Kidney (tissue), 14 donors: ENCODE data around the gene PRRC2C. TPM values are rescaled to one million over a fixed set of nuclear protein-coding genes. Genes with fewer than 3 reads are reported as not detected.

Source experiments
- DNase-seq, 5 donors: peaks; one replicate each; pipeline ENCODE4 v3.0.0-alpha.2; 2013 to 2020
- FAIRE-seq: peaks from 2 replicates; lab custom pipeline; 2012; peaks lifted over from hg19 to GRCh38; lab: Jason Lieb, UNC
- H3K27ac ChIP-seq, 2 donors: one replicate each; pipeline ENCODE4 v1.7.0; 2013; ENCODE audit warnings: low read depth in 2 of 2, low read length in 2 of 2, inconsistent platforms in 1 of 2
- H3K27me3 ChIP-seq: one replicate; pipeline ENCODE4 v1.7.1; 2013; ENCODE audit warnings: low read length, inconsistent platforms; ENCODE audit not compliant: control insufficient read depth, insufficient read depth
- H3K36me3 ChIP-seq, 3 donors: one replicate each; pipeline versions ENCODE4 v1.7.0 to v1.7.1; 2013; ENCODE audit warnings: low read length in 3 of 3, control low read depth in 1 of 3, inconsistent platforms in 1 of 3; ENCODE audit not compliant: insufficient read depth in 3 of 3, control insufficient read depth in 2 of 3
- H3K4me1 ChIP-seq, 3 donors: one replicate each; pipeline versions ENCODE4 v1.7.0 to v1.7.1; 2013; ENCODE audit warnings: low read length in 3 of 3, inconsistent platforms in 1 of 3, low read depth in 1 of 3; ENCODE audit not compliant: control insufficient read depth in 2 of 3, insufficient read depth in 2 of 3
- H3K4me3 ChIP-seq, 3 donors: one replicate each; pipeline versions ENCODE4 v1.7.0 to v1.8.1; 2013; ENCODE audit warnings: low read length in 3 of 3, control low read depth in 1 of 3, inconsistent platforms in 1 of 3
- H3K9ac ChIP-seq, 3 donors: one replicate each; pipeline versions ENCODE4 v1.7.0 to v1.7.1; 2013; ENCODE audit warnings: low read length in 3 of 3, control low read depth in 1 of 3, inconsistent platforms in 1 of 3
- H3K9me3 ChIP-seq, 3 donors: one replicate each; pipeline versions ENCODE4 v1.7.0 to v1.7.1; 2013; ENCODE audit warnings: low read length in 3 of 3, control low read depth in 1 of 3, inconsistent platforms in 1 of 3; ENCODE audit not compliant: control insufficient read depth in 2 of 3, insufficient read depth in 1 of 3
- CTCF ChIP-seq: IDR thresholded peaks from 3 replicates; pipeline ENCODE4 v1.5.1; 2012; ENCODE audit warnings: mild to moderate bottlenecking, moderate library complexity, borderline replicate concordance; ENCODE audit not compliant: insufficient read depth; ENCODE audit errors: extremely low read depth
- intact Hi-C: fragments of 100-400 bp; cut with DNase I; formaldehyde crosslinking; loops from one replicate; pipeline ENCODE4 v1.11.1; 2022
- polyA plus RNA-seq: library from polyadenylated mRNA; stranded (reverse); fragments of 350-450 nt; fragmentation: Illumina TruSeq; extraction: RNeasy Lipid Tissue Mini Kit (QIAGEN cat#74804); gene quantifications from one replicate; pipeline ENCODE4 v1.2.3, GENCODE V29; 2014; ENCODE audit warnings: low read depth, low replicate concordance; ENCODE audit not compliant: insufficient read depth
- total RNA-seq: library from RNA; stranded (reverse); fragmentation: NEBNext Ultra II Directional; extraction: Animal tissue kit (Norgen Biotek cat#: 25700); gene quantifications from one replicate; pipeline ENCODE4 v1.2.1, GENCODE V29; 2021
- donor health status: control.
- donor health status: control.
- donor health status: control.
- donor health status: control.
- donor health status: control.
- donor health status: DM: yes; HTN: yes; CAD: no.
- donor health status: Normal renal cell carcinoma (clear cell type).

PRRC2C gene
- total and polyA plus RNA-seq, 2 donors from 2014 or later = 28.1 to 152 TPM

- DNase-seq (no peak), FAIRE-seq (no peak)
- Histone ChIP-seq H3K9me3 (no peaks in the 10 kb centered on the region), H3K9ac (no peak overlapping the region), H3K4me3 (no peak overlapping the region), H3K27ac (no peak overlapping the region), H3K4me1 (peaks cover 0 to 8% (median 0%) of the 10 kb centered on the region in 3 donors), H3K36me3 (no peaks in the 10 kb centered on the region), H3K27me3 (no peaks in the 10 kb centered on the region)
- intact Hi-C loops = loop anchor here (10.0 kb wide), 1 partner anchor 344 kb away; no protein-coding TSS in a partner anchor
- no peak for TF ChIP-seq CTCF
Observed at GRCh38 chr1:171641076-171641864, 155.9 kb downstream of the PRRC2C start.

DNA sequence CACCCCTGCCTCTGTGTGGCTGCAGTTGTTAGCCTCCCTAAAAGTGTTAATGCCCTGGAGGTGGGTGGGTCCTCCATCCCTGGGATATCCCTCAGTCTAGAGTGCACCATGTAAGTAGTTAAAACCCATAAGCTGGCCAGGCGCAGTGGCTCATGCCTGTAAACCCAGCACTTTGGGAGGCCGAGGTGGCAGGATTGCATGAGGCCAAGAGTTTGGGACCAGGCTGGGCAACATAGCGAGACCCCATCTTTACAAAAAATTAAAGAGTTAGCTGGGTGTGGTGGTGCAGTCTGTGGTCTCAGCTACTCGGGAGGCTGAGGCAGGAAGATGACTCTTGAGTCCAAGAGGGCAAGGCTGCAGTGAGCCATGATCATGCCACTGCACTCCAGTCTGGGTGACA is 156.9 kb downstream of the PRRC2C start:
- intact Hi-C loops = loop anchor here (10.0 kb wide), 1 partner anchor 343 kb away; no protein-coding TSS in a partner anchor
- H3K9me3 ChIP-seq = no peaks in the 10 kb centered on the region
- FAIRE-seq (no peak), DNase-seq (no peak)
- no peaks in the 10 kb centered on the region for H3K27me3 ChIP-seq
- H3K27ac ChIP-seq = no peak overlapping the region
- no peak for TF ChIP-seq CTCF
- H3K4me3 ChIP-seq = no peak overlapping the region
- H3K36me3 ChIP-seq = no peaks in the 10 kb centered on the region
- H3K4me1 ChIP-seq = peaks cover 0 to 8% (median 0%) of the 10 kb centered on the region in 3 donors
- no peak overlapping the region for H3K9ac ChIP-seq

Other genes starting within 250 kb of the PRRC2C start
- 16.5 TPM for gene FMO1, start 237.0 kb upstream of the PRRC2C start, total RNA-seq
- gene FMO1, start 237.0 kb upstream of the PRRC2C start, polyA plus RNA-seq = 116 TPM
- gene FMO4, start 171.3 kb upstream of the PRRC2C start, total RNA-seq = 10.6 TPM
- 25.8 TPM for gene FMO4, start 171.3 kb upstream of the PRRC2C start, polyA plus RNA-seq
- gene MYOCOS, start 136.7 kb downstream of the PRRC2C start, total RNA-seq = 0.54 TPM
- gene MYOCOS, start 136.7 kb downstream of the PRRC2C start, polyA plus RNA-seq = 0.54 TPM
- gene MYOC, start 167.2 kb downstream of the PRRC2C start, total RNA-seq = 0.66 TPM
- gene MYOC, start 167.2 kb downstream of the PRRC2C start, polyA plus RNA-seq = not detected